ENCODE data around the gene TRIO. TPM values are rescaled to one million over a fixed set of nuclear protein-coding genes. Genes with fewer than 3 reads are reported as not detected.

TRIO gene
- total and polyA plus RNA-seq, 10 of the 15 experiments (the other 5 are each of a cell fraction or from before 2014, with no cell fraction given) = 5.1 to 96.4 (median 44.6) TPM

DNA sequence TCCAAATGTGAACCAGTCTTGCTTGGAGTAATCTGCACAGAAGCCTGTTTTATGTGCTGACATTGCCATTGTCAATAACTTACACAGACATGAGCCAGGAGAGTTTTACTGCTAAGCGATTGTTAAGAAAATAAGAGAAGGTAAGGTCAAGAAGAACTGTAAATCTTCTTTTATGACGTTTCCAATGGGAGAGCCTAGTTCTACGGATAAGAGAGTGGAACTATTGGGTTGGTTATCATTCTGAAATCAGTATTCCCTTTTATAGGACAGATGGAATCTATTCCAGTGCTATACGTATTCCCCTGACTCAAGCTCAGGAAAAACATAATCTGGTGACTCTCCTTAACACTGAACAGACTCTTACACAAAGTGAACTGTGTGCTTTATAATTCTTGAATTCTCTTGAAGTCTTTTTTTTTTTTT lies 300.5 kb downstream of the TRIO start:
- H3K9me3 ChIP-seq (replicated peaks; ENCODE audit: control insufficient read depth, insufficient read depth, low read length) = no peaks in the 10 kb centered on the region
- ChIA-PET POLR2A (interaction anchor here (1.4 kb wide), 1 partner anchor 10 kb away, joined by 3 read pairs; no protein-coding TSS in a partner anchor), CTCF (no interaction called here), RAD21 (ENCODE audit: unreplicated experiment) (interaction anchor here (0.5 kb wide), 1 partner anchor 338 kb away, joined by 4 read pairs; no protein-coding TSS in a partner anchor), SMC1A (ENCODE audit: uncharacterized antibody, unreplicated experiment) (interaction anchor here (1.3 kb wide), 1 partner anchor 9 kb away, joined by 4 read pairs; no protein-coding TSS in a partner anchor)
- intact Hi-C loops (cut with micrococcal nuclease; ENCODE audit: unreplicated experiment) (no loop called here), in situ Hi-C loops (cut with MboI) (no loop called here)
- no peaks in the 10 kb centered on the region for H3K27me3 ChIP-seq (replicated peaks in 1 of 2; ENCODE audit: control insufficient read depth in 2 of 2, insufficient read depth in 2 of 2, low read length in 1 of 2)
- H3K79me2 ChIP-seq (ENCODE audit: control insufficient read depth, insufficient read depth, low read length) = no peaks in the 10 kb centered on the region; the same call in 1 of the 2 replicates
- H4K20me1 ChIP-seq (ENCODE audit: control insufficient read depth, insufficient read depth) = no peaks in the 10 kb centered on the region
- no peak overlapping the region for H3K9ac ChIP-seq (ENCODE audit: control insufficient read depth, insufficient read depth, low read length)
- no peak overlapping the region for H3K27ac ChIP-seq (ENCODE audit: control insufficient read depth, insufficient read depth)
- no TSS peak for BruUV-seq (replicated peaks)
- no peak for ATAC-seq
- no peak overlapping the region for H2AFZ ChIP-seq (ENCODE audit: control insufficient read depth, low read depth, low read length)
- no peak for FAIRE-seq
- peaks cover 11% of the 10 kb centered on the region for H3K4me1 ChIP-seq (ENCODE audit: control insufficient read depth, insufficient read depth, low read length)
- H3K36me3 ChIP-seq (ENCODE audit: control insufficient read depth in 2 of 2, insufficient read depth in 2 of 2, low read length in 1 of 2) = peaks cover 6 to 11% of the 10 kb centered on the region in 2 experiments
- no peak for DNase-seq (ENCODE audit: low read depth, low spot score)
- WGBS (ENCODE audit: insufficient coverage, insufficient replicate concordance, low lambda C conversion rate, missing lambda C conversion rate) = 97% methylated on average over 4 of the region's 4 CpGs
- H3K4me2 ChIP-seq (ENCODE audit: control insufficient read depth, insufficient read depth) = no peak overlapping the region
- H3K4me3 ChIP-seq = no peak overlapping the region
- no peak for TF ChIP-seq HDAC6 (IDR thresholded peaks at IDR 0.05; ENCODE audit: unreplicated experiment)
- TF ChIP-seq POU2F2 (IDR thresholded peaks at IDR 0.05; ENCODE audit: borderline replicate concordance, low read depth, low read length) = no peak
- no peak for TF ChIP-seq NKRF (conservative IDR thresholded peaks at IDR 0.05)
- TF ChIP-seq CBFB (IDR thresholded peaks at IDR 0.05; ENCODE audit: low read depth) = no peak
- no peak for TF ChIP-seq NR2F1 (conservative IDR thresholded peaks at IDR 0.05)
- TF ChIP-seq ZNF687 (IDR thresholded peaks at IDR 0.05) = no peak
- TF ChIP-seq MYC (IDR thresholded peaks at IDR 0.05; ENCODE audit: insufficient read depth, insufficient read length, insufficient replicate concordance, low read length, severe bottlenecking) = no peak
- no peak for TF ChIP-seq CBX3 (IDR thresholded peaks at IDR 0.05; ENCODE audit: borderline replicate concordance, low read depth)
- TF ChIP-seq EZH2 (IDR thresholded peaks at IDR 0.05; ENCODE audit: borderline replicate concordance, control insufficient read depth, low read depth, low read length) = no peak
- TF ChIP-seq FOXM1 (IDR thresholded peaks at IDR 0.05; ENCODE audit: low read depth, low read length) = no peak
- TF ChIP-seq, protein P1, sequence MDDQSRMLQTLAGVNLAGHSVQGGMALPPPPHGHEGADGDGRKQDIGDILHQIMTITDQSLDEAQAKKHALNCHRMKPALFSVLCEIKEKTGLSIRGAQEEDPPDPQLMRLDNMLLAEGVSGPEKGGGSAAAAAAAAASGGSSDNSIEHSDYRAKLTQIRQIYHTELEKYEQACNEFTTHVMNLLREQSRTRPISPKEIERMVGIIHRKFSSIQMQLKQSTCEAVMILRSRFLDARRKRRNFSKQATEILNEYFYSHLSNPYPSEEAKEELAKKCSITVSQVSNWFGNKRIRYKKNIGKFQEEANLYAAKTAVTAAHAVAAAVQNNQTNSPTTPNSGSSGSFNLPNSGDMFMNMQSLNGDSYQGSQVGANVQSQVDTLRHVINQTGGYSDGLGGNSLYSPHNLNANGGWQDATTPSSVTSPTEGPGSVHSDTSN (IDR thresholded peaks at IDR 0.05; ENCODE audit: insufficient replicate concordance, low read depth, low read length) = no peak
- no peak for TF ChIP-seq TCF7 (IDR thresholded peaks at IDR 0.05; ENCODE audit: borderline replicate concordance)
- TF ChIP-seq SMAD1 (IDR thresholded peaks at IDR 0.05; ENCODE audit: low read depth, partially characterized antibody) = no peak
- TF ChIP-seq CBX5 (IDR thresholded peaks at IDR 0.05; ENCODE audit: low read depth) = no peak
- no peak for TF ChIP-seq JUNB (IDR thresholded peaks at IDR 0.05)
